K562 (cell line): ENCODE results near the gene ITPA. TPM values are rescaled to one million over a fixed set of nuclear protein-coding genes. Genes with fewer than 3 reads are reported as not detected.
A peak's percentile ranks its signal among the peaks of the same experiment; 100 is the strongest.

Source experiments
- BRD4 ChIP-seq: fragments of 200-600 bp; sonication (generic); IDR thresholded peaks from 2 replicates; pipeline ENCODE4 v1.6.1; 2017; ENCODE audit warnings: inconsistent platforms
- BRF1 ChIP-seq: IDR thresholded peaks from 3 replicates; pipeline ENCODE4 v1.6.1; 2011; ENCODE audit warnings: borderline replicate concordance, mild to moderate bottlenecking; ENCODE audit not compliant: insufficient read length; ENCODE audit errors: extremely low read depth
- CAMTA2 ChIP-seq: fragments of 250-450 bp; sonication (Bioruptor Pico); conservative IDR thresholded peaks from 2 replicates; pipeline ENCODE4 v1.5.1; 2022
- CREM ChIP-seq: IDR thresholded peaks from 2 replicates; pipeline ENCODE4 v1.6.1; 2014; ENCODE audit warnings: antibody characterized with exemption, low read depth
- ERF ChIP-seq: fragments of 450-650 bp; formaldehyde crosslinking; IDR thresholded peaks from 2 replicates; pipeline ENCODE4 v1.4.0; 2020; ENCODE audit warnings: mild to moderate bottlenecking, mixed read lengths
- FOXP4 ChIP-seq: sonication (generic); formaldehyde crosslinking; IDR thresholded peaks from 2 replicates; pipeline ENCODE4 v1.8.0; 2022; ENCODE audit warnings: mild to moderate bottlenecking, missing genetic modification reagents, borderline replicate concordance
- GABPB2 ChIP-seq: fragments of 250-450 bp; sonication (Bioruptor Pico); conservative IDR thresholded peaks from 2 replicates; pipeline ENCODE4 v1.5.1; 2021; ENCODE audit warnings: mild to moderate bottlenecking
- HSF4 ChIP-seq: fragments of 250-450 bp; sonication (Bioruptor Pico); IDR thresholded peaks from 2 replicates; pipeline ENCODE4 v2.1.2; 2022; ENCODE audit warnings: mild to moderate bottlenecking, moderate library complexity, borderline replicate concordance
- MTA1 ChIP-seq: fragments of 450-650 bp; IDR thresholded peaks from 2 replicates; pipeline ENCODE4 v1.6.1; 2017; ENCODE audit warnings: borderline replicate concordance
- MTA3 ChIP-seq: fragments of 450-650 bp; formaldehyde crosslinking; IDR thresholded peaks from 2 replicates; pipeline ENCODE4 v1.6.1; 2017; ENCODE audit warnings: mild to moderate bottlenecking, borderline replicate concordance
- NCOA4 ChIP-seq: fragments of 450-650 bp; IDR thresholded peaks from 2 replicates; pipeline ENCODE4 v1.6.1; 2018; ENCODE audit warnings: mild to moderate bottlenecking; ENCODE audit not compliant: partially characterized antibody
- POLR2AphosphoS2 ChIP-seq: IDR thresholded peaks from 2 replicates; pipeline ENCODE4 v1.6.1; 2012; ENCODE audit warnings: low read length, improper control_type of control experiment
- PRMT5 ChIP-seq: sonication (generic); formaldehyde crosslinking; IDR thresholded peaks from 2 replicates; pipeline ENCODE4 v1.5.0; 2020; ENCODE audit warnings: missing genetic modification reagents
- STAT5A ChIP-seq: IDR thresholded peaks from 2 replicates; pipeline ENCODE4 v1.6.1; 2012; ENCODE audit warnings: low read length, inconsistent platforms, borderline replicate concordance
- XRCC5 ChIP-seq: fragments of 200-400 bp; formaldehyde crosslinking; IDR thresholded peaks from 2 replicates; pipeline ENCODE4 v1.6.1; 2017; ENCODE audit warnings: low read depth, mild to moderate bottlenecking, low read length
- ZBTB2 ChIP-seq: fragments of 450-650 bp; IDR thresholded peaks from 2 replicates; pipeline ENCODE4 v1.6.1; 2016; ENCODE audit warnings: antibody characterized with exemption
- ZNF140 ChIP-seq: fragments of 250-450 bp; sonication (Bioruptor Pico); IDR thresholded peaks from 2 replicates; pipeline ENCODE4 v1.8.0; 2021; ENCODE audit warnings: moderate library complexity, mild to moderate bottlenecking, inconsistent platforms
- ZNF184 ChIP-seq: sonication (generic); formaldehyde crosslinking; IDR thresholded peaks from 2 replicates; pipeline ENCODE4 v1.5.0; 2020; ENCODE audit warnings: missing genetic modification reagents
- ZNF780A ChIP-seq: fragments of 250-450 bp; sonication (Bioruptor Pico); IDR thresholded peaks from 2 replicates; pipeline ENCODE4 v1.5.0; 2021; ENCODE audit warnings: mild to moderate bottlenecking
- polyA plus RNA-seq, 8 experiments: library from polyadenylated mRNA; depleted of rRNA in 4 of 8; stranded (reverse) in 5 of 8; unstranded in 3 of 8; fragments of >200 nt; fragmentation: Nextera tagmentation in 2 of 8; fragmentation: Illumina TruSeq in 1 of 8; extraction: Ambion mirVana in 2 of 8; extraction: Trizol in 1 of 8; gene quantifications; 2 replicates each; pipeline versions ENCODE4 v1.2.1 to v1.2.3, GENCODE V29; 2011 to 2014; ENCODE audit warnings: inconsistent platforms in 1 of 8, missing spikeins in 1 of 8
- total RNA-seq, 7 experiments: library from RNA; depleted of rRNA in 6 of 7; stranded (reverse); fragments of >200 nt in 6 of 7; fragmentation: Illumina TruSeq in 2 of 7; extraction: Trizol in 2 of 7; gene quantifications; 2 replicates each; pipeline versions ENCODE4 v1.2.1 to v1.2.3, GENCODE V29; 2011 to 2021; ENCODE audit warnings: low replicate concordance in 1 of 7
- TF ChIP-seq, protein P1 (sequence below): fragments of 250-450 bp; sonication (Bioruptor Pico); IDR thresholded peaks from 2 replicates; pipeline ENCODE4 v1.8.0; 2021; ENCODE audit warnings: borderline replicate concordance, mild to moderate bottlenecking, moderate library complexity; ENCODE audit not compliant: poor library complexity, severe bottlenecking
- TF ChIP-seq, protein P2 (sequence below): sonication (generic); formaldehyde crosslinking; IDR thresholded peaks from 2 replicates; pipeline ENCODE4 v1.5.0; 2020; ENCODE audit warnings: missing genetic modification reagents
- TF ChIP-seq, protein P3 (sequence below): fragments of 250-450 bp; sonication (Bioruptor Pico); IDR thresholded peaks from 2 replicates; pipeline ENCODE4 v1.9.0; 2021; ENCODE audit warnings: mild to moderate bottlenecking, inconsistent platforms

Gene ITPA
- total and polyA plus RNA-seq, 9 of the 15 experiments (the other 6 are each of a cell fraction or from before 2014, with no cell fraction given): 5.0 to 79.7 (median 36.7) TPM

DNA sequence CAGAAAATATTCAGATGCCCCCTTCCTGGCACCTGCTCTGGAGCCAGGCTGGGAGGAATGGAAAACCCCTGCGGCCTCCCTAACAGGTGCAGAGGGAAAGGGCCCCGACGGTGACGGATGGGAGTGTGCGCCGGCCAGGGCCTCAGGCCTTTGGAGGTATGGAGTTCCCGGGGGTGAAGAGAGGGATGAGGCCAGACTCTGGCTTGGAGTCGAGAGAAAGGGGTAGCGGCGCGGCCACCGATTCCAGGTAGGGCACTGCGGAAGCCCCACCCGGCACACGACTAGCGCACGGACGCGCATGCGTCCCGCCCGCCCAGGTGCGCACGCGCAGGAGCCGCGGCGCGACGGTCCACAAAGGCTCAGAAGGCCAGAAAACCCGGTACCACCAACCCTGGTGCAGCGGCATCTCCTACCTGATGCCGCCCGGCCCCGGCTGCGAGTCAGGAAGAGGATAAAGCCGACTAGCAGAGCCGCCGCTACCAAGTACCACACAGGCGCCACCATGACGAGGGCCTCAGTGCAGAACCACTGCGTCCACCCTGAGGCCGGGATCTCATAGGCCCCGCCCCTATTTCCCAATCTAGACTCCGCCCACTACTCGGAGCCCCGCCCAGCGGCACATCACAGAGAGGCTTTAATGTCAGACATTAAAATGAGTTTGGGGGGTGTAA, 5.0 kb upstream of the ITPA start, which contains the start of gene DDRGK1 (continued):
- no peak for TF ChIP-seq MTA3
- no peak for TF ChIP-seq FOXP4
- TF ChIP-seq ZNF184: no peak
- TF ChIP-seq HSF4 (CRISPR knock-in tag): no peak
- TF ChIP-seq PRMT5 (CRISPR knock-in tag): no peak
- TF ChIP-seq, protein P1, sequence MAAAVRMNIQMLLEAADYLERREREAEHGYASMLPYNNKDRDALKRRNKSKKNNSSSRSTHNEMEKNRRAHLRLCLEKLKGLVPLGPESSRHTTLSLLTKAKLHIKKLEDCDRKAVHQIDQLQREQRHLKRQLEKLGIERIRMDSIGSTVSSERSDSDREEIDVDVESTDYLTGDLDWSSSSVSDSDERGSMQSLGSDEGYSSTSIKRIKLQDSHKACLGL (CRISPR knock-in tag): no peak
- no peak for TF ChIP-seq ZNF140 (CRISPR knock-in tag)
- peak; percentile 55 for TF ChIP-seq CREM
- TF ChIP-seq STAT5A: no peak
- no peak for TF ChIP-seq XRCC5
- TF ChIP-seq, protein P2, sequence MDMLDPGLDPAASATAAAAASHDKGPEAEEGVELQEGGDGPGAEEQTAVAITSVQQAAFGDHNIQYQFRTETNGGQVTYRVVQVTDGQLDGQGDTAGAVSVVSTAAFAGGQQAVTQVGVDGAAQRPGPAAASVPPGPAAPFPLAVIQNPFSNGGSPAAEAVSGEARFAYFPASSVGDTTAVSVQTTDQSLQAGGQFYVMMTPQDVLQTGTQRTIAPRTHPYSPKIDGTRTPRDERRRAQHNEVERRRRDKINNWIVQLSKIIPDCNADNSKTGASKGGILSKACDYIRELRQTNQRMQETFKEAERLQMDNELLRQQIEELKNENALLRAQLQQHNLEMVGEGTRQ (CRISPR knock-in tag): no peak
- TF ChIP-seq BRD4: no peak
- no peak for TF ChIP-seq NCOA4
- no peak for TF ChIP-seq GABPB2 (CRISPR knock-in tag)
- peak; percentile 97 for TF ChIP-seq ZBTB2
- TF ChIP-seq POLR2AphosphoS2: no peak
- TF ChIP-seq CAMTA2: no peak
- no peak for TF ChIP-seq ZNF780A (CRISPR knock-in tag)
- TF ChIP-seq, protein P3, sequence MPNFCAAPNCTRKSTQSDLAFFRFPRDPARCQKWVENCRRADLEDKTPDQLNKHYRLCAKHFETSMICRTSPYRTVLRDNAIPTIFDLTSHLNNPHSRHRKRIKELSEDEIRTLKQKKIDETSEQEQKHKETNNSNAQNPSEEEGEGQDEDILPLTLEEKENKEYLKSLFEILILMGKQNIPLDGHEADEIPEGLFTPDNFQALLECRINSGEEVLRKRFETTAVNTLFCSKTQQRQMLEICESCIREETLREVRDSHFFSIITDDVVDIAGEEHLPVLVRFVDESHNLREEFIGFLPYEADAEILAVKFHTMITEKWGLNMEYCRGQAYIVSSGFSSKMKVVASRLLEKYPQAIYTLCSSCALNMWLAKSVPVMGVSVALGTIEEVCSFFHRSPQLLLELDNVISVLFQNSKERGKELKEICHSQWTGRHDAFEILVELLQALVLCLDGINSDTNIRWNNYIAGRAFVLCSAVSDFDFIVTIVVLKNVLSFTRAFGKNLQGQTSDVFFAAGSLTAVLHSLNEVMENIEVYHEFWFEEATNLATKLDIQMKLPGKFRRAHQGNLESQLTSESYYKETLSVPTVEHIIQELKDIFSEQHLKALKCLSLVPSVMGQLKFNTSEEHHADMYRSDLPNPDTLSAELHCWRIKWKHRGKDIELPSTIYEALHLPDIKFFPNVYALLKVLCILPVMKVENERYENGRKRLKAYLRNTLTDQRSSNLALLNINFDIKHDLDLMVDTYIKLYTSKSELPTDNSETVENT: no peak
- TF ChIP-seq ERF: no peak
- no peak for TF ChIP-seq MTA1
- TF ChIP-seq BRF1: no peak
